GM21390 (cell line): ENCODE data around the gene BTG4.

Experiments
- ATAC-seq: cut with Tn5 transposase; IDR thresholded peaks from one replicate; pipeline ENCODE4 v1.9.1; 2021; ENCODE audit not compliant: unreplicated experiment

BTG4 gene

GRCh38 chr11:111456086-111456858 is 55.9 kb downstream of the BTG4 start:
- ATAC-seq, result no peak

DNA sequence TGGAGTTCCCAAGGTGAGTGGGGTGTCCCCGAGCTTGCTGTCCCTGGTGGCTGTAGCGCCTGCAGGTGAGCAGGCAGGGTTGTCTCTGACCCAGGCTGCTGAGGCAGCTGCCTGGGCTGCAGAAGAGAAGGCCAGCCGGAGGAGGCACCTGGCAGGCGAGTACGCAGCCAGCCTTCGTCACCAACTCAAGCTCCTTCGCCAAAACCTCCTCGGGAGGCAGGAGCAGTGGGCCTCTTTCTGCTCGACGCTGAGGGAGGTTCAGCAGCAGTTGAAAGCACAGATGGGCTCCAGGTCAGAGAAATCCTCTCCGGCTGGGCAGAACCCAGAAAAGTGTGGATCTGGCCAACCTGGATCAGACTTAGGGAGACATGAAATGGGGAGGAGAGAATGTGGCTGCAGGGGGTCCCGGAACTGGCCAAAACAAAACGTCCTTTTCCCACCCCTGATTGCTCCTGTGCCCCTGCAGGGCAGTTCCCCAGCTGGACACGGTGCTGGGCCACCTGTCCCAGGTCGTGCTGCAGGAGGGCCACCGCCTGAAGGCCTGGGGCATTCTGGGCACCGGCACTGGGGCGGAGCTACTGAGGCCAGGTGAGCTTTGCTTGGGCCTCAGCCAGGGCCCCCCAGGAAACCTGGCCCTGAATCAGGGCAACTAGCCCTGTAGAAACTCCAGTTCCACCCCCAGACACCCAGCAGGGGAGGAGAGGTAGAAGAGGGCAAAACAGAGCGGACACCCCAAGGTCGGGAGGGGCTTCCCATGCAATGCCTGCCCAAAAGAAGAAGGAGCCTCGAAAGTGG is 56.7 kb downstream of the BTG4 start:
- no peak for ATAC-seq

- ATAC-seq, result no peak
These were observed 57.5 kb downstream of the BTG4 start for GRCh38 chr11:111454561-111455192.

DNA sequence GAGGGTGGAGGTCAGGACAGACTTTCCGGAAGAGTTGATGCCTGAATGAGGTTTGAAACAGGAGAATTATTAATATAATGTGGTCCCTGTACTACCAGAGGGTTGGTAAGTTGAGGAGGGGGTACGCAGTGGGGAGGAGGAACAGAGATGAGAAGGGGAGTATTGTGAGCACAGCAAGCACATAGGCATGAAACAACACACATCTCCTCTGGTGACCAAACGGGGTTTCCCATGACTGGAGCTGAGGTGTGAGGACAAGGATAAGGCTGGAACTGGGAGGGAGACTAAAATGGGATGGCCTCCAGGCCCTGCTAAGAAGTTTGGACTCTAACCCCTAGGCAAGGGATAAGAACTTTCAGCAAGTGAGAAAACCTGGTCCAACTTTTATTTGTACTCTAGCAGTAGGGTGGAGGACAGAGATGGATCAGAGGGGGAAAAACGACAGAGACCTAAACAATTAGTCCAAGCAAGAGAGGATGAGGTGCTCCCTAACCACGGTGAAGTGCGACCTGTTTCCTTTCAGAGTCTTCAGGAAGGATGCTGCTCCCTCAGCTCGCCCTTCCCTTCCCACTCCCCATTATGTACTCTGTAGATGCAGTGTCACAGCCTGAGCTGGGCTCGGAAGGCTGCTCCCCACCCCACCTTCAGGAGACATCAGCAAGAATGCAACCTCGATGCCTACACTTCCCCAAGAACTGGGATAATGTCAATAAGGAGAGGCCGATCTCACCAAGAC is 59.2 kb downstream of the BTG4 start:
- ATAC-seq, result no peak

GRCh38 chr11:111452146-111452545 is 60.0 kb downstream of the BTG4 start:
- ATAC-seq, result no peak

DNA sequence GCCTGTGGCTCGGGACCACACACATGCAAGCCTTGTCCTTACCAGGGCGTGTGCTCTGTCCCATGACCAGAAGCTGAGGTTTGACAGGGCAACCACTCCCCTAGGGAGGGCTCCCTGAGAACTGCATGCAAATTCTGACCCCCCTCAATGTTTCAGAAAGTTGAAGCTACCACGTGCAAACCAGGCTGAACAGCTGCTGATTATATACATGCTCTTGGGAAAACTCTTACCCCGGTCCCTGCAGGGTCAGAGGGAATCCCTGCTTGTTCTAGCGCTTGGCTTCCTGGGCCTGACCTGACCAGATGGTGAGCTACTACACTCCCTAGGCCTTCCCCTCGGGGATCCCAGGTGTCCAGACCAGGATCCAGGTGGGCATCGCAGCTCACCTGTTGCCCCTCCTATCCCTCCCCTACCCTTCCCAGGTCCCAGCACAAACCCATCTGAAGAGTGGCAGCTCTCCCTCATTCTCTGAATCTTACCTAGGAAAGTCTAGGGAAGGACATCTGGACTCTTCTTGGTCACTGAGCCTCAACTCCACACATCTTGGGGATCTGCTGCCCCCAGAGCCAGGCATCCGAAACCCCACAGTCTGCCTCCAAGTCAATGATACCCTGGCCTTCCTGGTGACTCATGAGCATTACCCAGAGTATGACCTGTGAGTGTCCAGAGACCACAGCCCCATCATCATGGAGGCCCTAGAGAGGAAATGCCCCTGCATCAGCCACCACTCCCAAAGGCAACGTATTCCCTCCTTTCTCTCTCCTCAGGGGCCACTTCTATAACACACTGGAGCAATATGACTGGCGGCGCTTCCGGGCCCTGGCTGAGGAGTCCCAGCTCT is 61.5 kb downstream of the BTG4 start:
- peak; percentile 84 for ATAC-seq

GRCh38 chr11:111449696-111450479 is 62.3 kb downstream of the BTG4 start:
- no peak for ATAC-seq

GRCh38 chr11:111448831-111449557 is 63.2 kb downstream of the BTG4 start:
- ATAC-seq, result no peak

- no peak for ATAC-seq
These were observed 63.8 kb downstream of the BTG4 start for GRCh38 chr11:111448414-111448813.

DNA sequence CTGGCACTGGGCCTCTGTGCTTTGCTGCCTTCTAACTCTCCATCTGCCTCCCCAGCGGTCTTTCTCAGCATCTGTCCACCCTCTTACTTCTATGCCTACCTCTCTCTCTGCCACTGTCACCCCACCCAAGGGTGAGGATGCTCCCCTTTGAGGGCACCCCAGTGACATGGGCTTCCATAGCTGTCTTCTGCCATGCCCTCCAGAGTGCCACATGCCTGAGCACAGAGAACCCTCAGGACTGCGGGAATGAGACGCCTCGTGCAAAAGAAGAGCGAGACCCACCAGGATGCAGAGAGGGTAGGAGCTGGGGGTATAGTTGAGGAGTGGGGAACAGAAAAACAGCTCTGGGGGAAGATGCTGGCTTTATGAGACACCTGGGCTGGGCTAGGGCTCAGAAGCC is 64.3 kb downstream of the BTG4 start:
- no peak for ATAC-seq

DNA sequence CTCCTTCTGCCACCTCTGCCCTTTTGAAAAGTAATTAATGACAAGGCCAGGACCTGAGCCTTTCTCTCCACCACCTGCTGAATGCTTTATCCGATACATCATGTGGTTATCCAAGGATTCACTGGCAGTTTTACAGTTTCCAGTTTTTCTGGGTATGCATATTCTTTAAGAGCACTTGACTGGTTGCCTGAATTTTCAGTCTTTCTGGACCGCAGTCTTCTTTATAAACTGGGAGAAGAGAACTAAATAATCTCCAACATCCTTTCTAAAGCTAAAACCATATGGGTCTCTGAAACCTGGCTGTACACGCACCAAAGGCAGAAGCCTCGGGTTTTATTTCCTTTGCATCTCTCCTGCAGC is 65.1 kb downstream of the BTG4 start:
- ATAC-seq, result no peak

DNA sequence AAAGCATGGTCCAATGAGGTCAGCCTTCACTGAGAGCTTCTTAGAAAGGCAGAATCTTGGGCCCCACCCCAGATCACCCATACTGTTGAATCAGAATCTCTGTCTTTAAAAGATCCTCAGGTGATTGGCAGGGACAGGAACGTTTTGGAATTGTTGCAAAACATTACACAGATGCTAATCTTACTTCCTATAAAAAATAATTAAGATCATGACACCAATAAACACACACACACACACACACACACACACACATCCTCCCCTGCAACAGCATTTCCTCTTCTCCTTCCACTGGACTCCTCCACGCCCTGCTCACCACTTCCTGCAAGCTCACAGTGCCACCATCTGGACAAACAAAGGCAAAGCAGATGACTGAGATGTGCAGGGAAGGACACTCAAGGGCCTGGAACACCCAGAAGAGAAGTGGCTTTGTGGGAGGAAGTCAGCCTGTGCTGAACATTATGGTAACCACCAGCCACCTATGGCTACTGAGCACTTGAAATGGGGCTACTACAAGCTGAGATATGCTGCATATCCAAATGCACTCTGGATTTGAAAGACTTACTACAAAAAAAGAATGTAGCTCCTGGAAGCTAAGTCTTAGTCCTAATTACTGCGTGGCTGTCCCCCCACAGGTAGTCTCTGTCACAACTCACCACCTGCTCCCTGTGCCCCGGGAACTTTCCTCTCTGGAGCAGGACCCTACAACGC is 65.6 kb downstream of the BTG4 start:
- peak; percentile 88 for ATAC-seq

DNA sequence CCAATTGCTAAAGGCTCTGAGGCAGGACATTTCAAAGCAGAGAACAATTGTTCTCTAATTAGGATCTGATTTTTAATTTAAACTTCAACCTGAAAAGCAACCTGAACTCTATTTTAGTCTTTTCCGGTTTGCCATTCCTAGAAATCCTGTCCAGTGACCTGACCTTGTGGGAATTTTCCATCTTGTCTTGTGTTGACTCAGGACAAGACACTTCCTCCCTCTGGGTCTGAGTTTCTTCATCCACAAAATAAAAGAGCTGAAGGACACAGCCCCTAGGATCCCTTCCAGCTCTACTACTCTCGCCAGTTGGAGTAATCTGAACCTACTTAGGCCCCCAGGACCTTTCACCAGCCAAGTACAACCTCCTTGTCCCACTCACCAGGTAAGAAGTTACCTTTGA is 66.6 kb downstream of the BTG4 start:
- ATAC-seq, result no peak
